CD4-positive, alpha-beta T cell treated with Interferon gamma for 1 hour (primary cell): ENCODE results near the gene KCNH8.

Experiments
- DNase-seq: peaks from one replicate; pipeline ENCODE4 v3.0.0-alpha.2; 2020

Gene KCNH8

GRCh38 chr3:19394946-19395345 is 246.6 kb downstream of the KCNH8 start:
- no peak for DNase-seq

- no peak for DNase-seq
Observed at GRCh38 chr3:19396726-19397125, 248.4 kb downstream of the KCNH8 start.

GRCh38 chr3:19399356-19399755 is 251.0 kb downstream of the KCNH8 start:
- no peak for DNase-seq

- DNase-seq = no peak
Observed at GRCh38 chr3:19399836-19400235, 251.5 kb downstream of the KCNH8 start.

GRCh38 chr3:19420159-19420558 is 271.8 kb downstream of the KCNH8 start:
- no peak for DNase-seq

GRCh38 chr3:19425825-19426224 is 277.5 kb downstream of the KCNH8 start:
- DNase-seq = no peak

- no peak for DNase-seq
Observed at GRCh38 chr3:19427422-19428149, 279.3 kb downstream of the KCNH8 start.

GRCh38 chr3:19428729-19429128 is 280.4 kb downstream of the KCNH8 start:
- DNase-seq = no peak

- DNase-seq = no peak
Observed at GRCh38 chr3:19432669-19433068, 284.4 kb downstream of the KCNH8 start.

GRCh38 chr3:19436746-19437145 is 288.4 kb downstream of the KCNH8 start:
- no peak for DNase-seq

GRCh38 chr3:19439944-19440343 is 291.6 kb downstream of the KCNH8 start:
- no peak for DNase-seq

- DNase-seq = no peak
Observed at GRCh38 chr3:19446138-19446537, 297.8 kb downstream of the KCNH8 start.

GRCh38 chr3:19446687-19447086 is 298.4 kb downstream of the KCNH8 start:
- DNase-seq = no peak

- no peak for DNase-seq
Observed at GRCh38 chr3:19455546-19455945, 307.2 kb downstream of the KCNH8 start.

- no peak for DNase-seq
Observed at GRCh38 chr3:19456738-19457137, 308.4 kb downstream of the KCNH8 start.

- no peak for DNase-seq
Observed at GRCh38 chr3:19457449-19457848, 309.1 kb downstream of the KCNH8 start.

- no peak for DNase-seq
Observed at GRCh38 chr3:19467761-19468160, 319.5 kb downstream of the KCNH8 start.

- no peak for DNase-seq
Observed at GRCh38 chr3:19471138-19471537, 322.8 kb downstream of the KCNH8 start.

- no peak for DNase-seq
Observed at GRCh38 chr3:19473971-19474580, 325.8 kb downstream of the KCNH8 start.

- DNase-seq = no peak
Observed at GRCh38 chr3:19476281-19476680, 328.0 kb downstream of the KCNH8 start.

GRCh38 chr3:19485267-19485666 is 337.0 kb downstream of the KCNH8 start:
- DNase-seq = no peak

- DNase-seq = no peak
Observed at GRCh38 chr3:19487386-19487785, 339.1 kb downstream of the KCNH8 start.

- no peak for DNase-seq
Observed at GRCh38 chr3:19488939-19489338, 340.6 kb downstream of the KCNH8 start.

GRCh38 chr3:19489936-19490335 is 341.6 kb downstream of the KCNH8 start:
- no peak for DNase-seq

- DNase-seq = no peak
Observed at GRCh38 chr3:19506171-19506570, 357.9 kb downstream of the KCNH8 start.
